ENCODE data around the gene HECW1.

Gene HECW1

GRCh38 chr7:43509906-43510305 is 397.5 kb downstream of the HECW1 start:
- peak; percentile 7 for DNase-seq (ENCODE audit: low read depth)
- TF ChIP-seq CTCF (conservative IDR thresholded peaks at IDR 0.05; ENCODE audit: control insufficient read depth, insufficient read depth, low read depth, low read length) = no peak
- no peak overlapping the region for H3K4me3 ChIP-seq (ENCODE audit: control insufficient read depth, low read depth, low read length)

- TF ChIP-seq CTCF (conservative IDR thresholded peaks at IDR 0.05; ENCODE audit: control insufficient read depth, insufficient read depth, low read depth, low read length) = peak; percentile 1
- no peak overlapping the region for H3K4me3 ChIP-seq (ENCODE audit: control insufficient read depth, low read depth, low read length)
- DNase-seq (ENCODE audit: low read depth) = no peak
Measured at GRCh38 chr7:43511029-43511428, 398.6 kb downstream of the HECW1 start.

- DNase-seq (ENCODE audit: low read depth) = no peak
- no peak overlapping the region for H3K4me3 ChIP-seq (ENCODE audit: control insufficient read depth, low read depth, low read length)
- TF ChIP-seq CTCF (conservative IDR thresholded peaks at IDR 0.05; ENCODE audit: control insufficient read depth, insufficient read depth, low read depth, low read length) = no peak
Measured at GRCh38 chr7:43511769-43512515, 399.5 kb downstream of the HECW1 start.

- no peak overlapping the region for H3K4me3 ChIP-seq (ENCODE audit: control insufficient read depth, low read depth, low read length)
- no peak for TF ChIP-seq CTCF (conservative IDR thresholded peaks at IDR 0.05; ENCODE audit: control insufficient read depth, insufficient read depth, low read depth, low read length)
- no peak for DNase-seq (ENCODE audit: low read depth)
Measured at GRCh38 chr7:43513251-43513650, 400.8 kb downstream of the HECW1 start.

GRCh38 chr7:43516581-43517342 is 404.3 kb downstream of the HECW1 start:
- TF ChIP-seq CTCF (conservative IDR thresholded peaks at IDR 0.05; ENCODE audit: control insufficient read depth, insufficient read depth, low read depth, low read length) = no peak
- H3K4me3 ChIP-seq (ENCODE audit: control insufficient read depth, low read depth, low read length) = no peak overlapping the region
- peak; percentile 10 for DNase-seq (ENCODE audit: low read depth)

- no peak for TF ChIP-seq CTCF (conservative IDR thresholded peaks at IDR 0.05; ENCODE audit: control insufficient read depth, insufficient read depth, low read depth, low read length)
- no peak for DNase-seq (ENCODE audit: low read depth)
- H3K4me3 ChIP-seq (ENCODE audit: control insufficient read depth, low read depth, low read length) = no peak overlapping the region
Measured at GRCh38 chr7:43517464-43517863, 405.0 kb downstream of the HECW1 start.

Data from fibroblast of mammary gland (primary cell).